ENCODE measurements around the gene MAP4K3. TPM values are rescaled to one million over a fixed set of nuclear protein-coding genes. Genes with fewer than 3 reads are reported as not detected.

MAP4K3 gene
- total and polyA plus RNA-seq, 2 of the 4 experiments (the other 2 are of a cell fraction) = 13.2 to 32.6 TPM

GRCh38 chr2:39380525-39381150, 56.4 kb downstream of the MAP4K3 start:
- Histone ChIP-seq H3K18ac (ENCODE audit: low read depth, low read length) (no peak overlapping the region), H2AK9ac (replicated peaks; ENCODE audit: low read depth, low read length, poor library complexity) (no peak overlapping the region), H4K91ac (ENCODE audit: insufficient read depth, low read depth, low read length) (no peak overlapping the region), H3K4ac (ENCODE audit: low read depth, low read length) (no peak overlapping the region), H2BK20ac (ENCODE audit: low read depth, low read length) (no peak overlapping the region), H3K27ac (ENCODE audit: insufficient read depth, low read length) (no peak overlapping the region), H3K14ac (replicated peaks; ENCODE audit: low read depth, low read length) (no peak overlapping the region), H3K9ac (ENCODE audit: low read depth, low read length) (no peak overlapping the region; the same call in 1 of the 2 replicates), H3K56ac (ENCODE audit: extremely low read depth, insufficient read depth, low read length) (no peak overlapping the region), H3K27me3 (ENCODE audit: control insufficient read depth, insufficient read depth, low read length) (no peaks in the 10 kb centered on the region), H2BK15ac (ENCODE audit: low read depth, low read length) (no peak overlapping the region), H4K20me1 (ENCODE audit: insufficient read depth, low read length) (peaks cover 37% of the 10 kb centered on the region; the same call in 1 of the 2 replicates), H3K79me1 (ENCODE audit: low read depth in 1 of 2, low read length in 2 of 2) (peaks cover 26 to 65% of the 10 kb centered on the region in 2 experiments), H3K4me2 (ENCODE audit: low read depth, low read length) (peak overlapping the region; percentile 3; the same call in 1 of the 2 replicates), H2AFZ (replicated peaks; ENCODE audit: low read length, poor library complexity) (no peak overlapping the region), H3K36me3 (ENCODE audit: control insufficient read depth, insufficient read depth, low read length) (peaks cover under 1% of the 10 kb centered on the region; the same call in 1 of the 2 replicates), H3K4me3 (ENCODE audit: insufficient read depth, low read depth, low read length) (no peak overlapping the region), H3K9me3 (ENCODE audit: control insufficient read depth, insufficient read depth, low read length) (no peaks in the 10 kb centered on the region), H2AK5ac (ENCODE audit: low read depth, low read length) (no peak overlapping the region), H4K5ac (ENCODE audit: low read depth, low read length) (no peak overlapping the region), H3K9me1 (ENCODE audit: insufficient read depth, low read length) (peaks cover 3% of the 10 kb centered on the region; the same call in 1 of the 2 replicates), H2BK5ac (ENCODE audit: low read depth, low read length, poor library complexity, severe bottlenecking) (no peak overlapping the region), H2BK120ac (ENCODE audit: low read depth, low read length) (no peak overlapping the region), H3K23ac (ENCODE audit: low read depth, low read length) (no peak overlapping the region), H4K8ac (ENCODE audit: low read depth in 2 of 2, low read length in 2 of 2) (no peak overlapping the region), H3K4me1 (ENCODE audit: control insufficient read depth, insufficient read depth, low read length) (peaks cover 10% of the 10 kb centered on the region)
- intact Hi-C loops (cut with micrococcal nuclease) = no loop called here
- peak; percentile 45 for DNase-seq
- TF ChIP-seq NFE2L2 (IDR thresholded peaks at IDR 0.05; ENCODE audit: low read depth, low read length) (no peak), FOS (IDR thresholded peaks at IDR 0.05; ENCODE audit: low read depth, low read length) (no peak), BHLHE40 (IDR thresholded peaks at IDR 0.05; ENCODE audit: low read depth, low read length) (no peak), RAD21 (IDR thresholded peaks at IDR 0.05; ENCODE audit: low read length) (no peak), RCOR1 (IDR thresholded peaks at IDR 0.05; ENCODE audit: insufficient replicate concordance, low read length) (no peak), RFX5 (IDR thresholded peaks at IDR 0.05; ENCODE audit: low read depth, low read length) (no peak), POLR2A (IDR thresholded peaks at IDR 0.05; ENCODE audit: low read depth, low read length) (no peak), MXI1 (IDR thresholded peaks at IDR 0.05; ENCODE audit: borderline replicate concordance, low read depth, low read length) (no peak), MAFK (IDR thresholded peaks at IDR 0.05; ENCODE audit: low read depth, low read length) (no peak), SMC3 (IDR thresholded peaks at IDR 0.05; ENCODE audit: low read depth, low read length) (no peak), USF2 (IDR thresholded peaks at IDR 0.05; ENCODE audit: low read depth, low read length) (no peak), MAZ (IDR thresholded peaks at IDR 0.05; ENCODE audit: borderline replicate concordance, low read depth, low read length) (no peak), CEBPB (IDR thresholded peaks at IDR 0.05; ENCODE audit: low read depth, low read length) (no peak), CHD1 (IDR thresholded peaks at IDR 0.05; ENCODE audit: low read depth, low read length) (no peak)
- TF ChIP-seq, protein P1, sequence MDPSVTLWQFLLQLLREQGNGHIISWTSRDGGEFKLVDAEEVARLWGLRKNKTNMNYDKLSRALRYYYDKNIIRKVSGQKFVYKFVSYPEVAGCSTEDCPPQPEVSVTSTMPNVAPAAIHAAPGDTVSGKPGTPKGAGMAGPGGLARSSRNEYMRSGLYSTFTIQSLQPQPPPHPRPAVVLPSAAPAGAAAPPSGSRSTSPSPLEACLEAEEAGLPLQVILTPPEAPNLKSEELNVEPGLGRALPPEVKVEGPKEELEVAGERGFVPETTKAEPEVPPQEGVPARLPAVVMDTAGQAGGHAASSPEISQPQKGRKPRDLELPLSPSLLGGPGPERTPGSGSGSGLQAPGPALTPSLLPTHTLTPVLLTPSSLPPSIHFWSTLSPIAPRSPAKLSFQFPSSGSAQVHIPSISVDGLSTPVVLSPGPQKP (IDR thresholded peaks at IDR 0.05; ENCODE audit: borderline replicate concordance, low read depth, low read length) = no peak
- TF ChIP-seq, protein P2, sequence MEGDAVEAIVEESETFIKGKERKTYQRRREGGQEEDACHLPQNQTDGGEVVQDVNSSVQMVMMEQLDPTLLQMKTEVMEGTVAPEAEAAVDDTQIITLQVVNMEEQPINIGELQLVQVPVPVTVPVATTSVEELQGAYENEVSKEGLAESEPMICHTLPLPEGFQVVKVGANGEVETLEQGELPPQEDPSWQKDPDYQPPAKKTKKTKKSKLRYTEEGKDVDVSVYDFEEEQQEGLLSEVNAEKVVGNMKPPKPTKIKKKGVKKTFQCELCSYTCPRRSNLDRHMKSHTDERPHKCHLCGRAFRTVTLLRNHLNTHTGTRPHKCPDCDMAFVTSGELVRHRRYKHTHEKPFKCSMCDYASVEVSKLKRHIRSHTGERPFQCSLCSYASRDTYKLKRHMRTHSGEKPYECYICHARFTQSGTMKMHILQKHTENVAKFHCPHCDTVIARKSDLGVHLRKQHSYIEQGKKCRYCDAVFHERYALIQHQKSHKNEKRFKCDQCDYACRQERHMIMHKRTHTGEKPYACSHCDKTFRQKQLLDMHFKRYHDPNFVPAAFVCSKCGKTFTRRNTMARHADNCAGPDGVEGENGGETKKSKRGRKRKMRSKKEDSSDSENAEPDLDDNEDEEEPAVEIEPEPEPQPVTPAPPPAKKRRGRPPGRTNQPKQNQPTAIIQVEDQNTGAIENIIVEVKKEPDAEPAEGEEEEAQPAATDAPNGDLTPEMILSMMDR (conservative IDR thresholded peaks at IDR 0.05; ENCODE audit: low read depth, low read length) = no peak
- ChIA-PET POLR2A (ENCODE audit: unreplicated experiment) (no interaction called here), CTCF (interaction anchor here (0.6 to 1.2 kb wide), 5 partner anchors 17 to 713 kb away, joined by 3 to 4 read pairs (median 3); no protein-coding TSS in a partner anchor)
- dilution Hi-C loops (cut with HindIII; ENCODE audit: low sequenced_read_pairs, unreplicated experiment) = no loop called here
- no TSS peak for BruUV-seq (replicated peaks)
- ATAC-seq (ENCODE audit: low read depth) = peak; percentile 22
- in situ Hi-C loops (cut with MboI; ENCODE audit: low sequenced_read_pairs) = no loop called here
- no CpG with 5 or more reads among the region's 2 CpGs for WGBS, 2 experiments (ENCODE audit: extremely low coverage in 2 of 2, insufficient read length in 1 of 2)

Measured in IMR-90 (cell line).